Measurements from ENCODE around the gene FAN1.
"Not testable (repeated sequence)": the region's sequence is repeated elsewhere in the genome, so short reads cannot be mapped to it uniquely, and the experiment has no call there.

Gene FAN1

DNA sequence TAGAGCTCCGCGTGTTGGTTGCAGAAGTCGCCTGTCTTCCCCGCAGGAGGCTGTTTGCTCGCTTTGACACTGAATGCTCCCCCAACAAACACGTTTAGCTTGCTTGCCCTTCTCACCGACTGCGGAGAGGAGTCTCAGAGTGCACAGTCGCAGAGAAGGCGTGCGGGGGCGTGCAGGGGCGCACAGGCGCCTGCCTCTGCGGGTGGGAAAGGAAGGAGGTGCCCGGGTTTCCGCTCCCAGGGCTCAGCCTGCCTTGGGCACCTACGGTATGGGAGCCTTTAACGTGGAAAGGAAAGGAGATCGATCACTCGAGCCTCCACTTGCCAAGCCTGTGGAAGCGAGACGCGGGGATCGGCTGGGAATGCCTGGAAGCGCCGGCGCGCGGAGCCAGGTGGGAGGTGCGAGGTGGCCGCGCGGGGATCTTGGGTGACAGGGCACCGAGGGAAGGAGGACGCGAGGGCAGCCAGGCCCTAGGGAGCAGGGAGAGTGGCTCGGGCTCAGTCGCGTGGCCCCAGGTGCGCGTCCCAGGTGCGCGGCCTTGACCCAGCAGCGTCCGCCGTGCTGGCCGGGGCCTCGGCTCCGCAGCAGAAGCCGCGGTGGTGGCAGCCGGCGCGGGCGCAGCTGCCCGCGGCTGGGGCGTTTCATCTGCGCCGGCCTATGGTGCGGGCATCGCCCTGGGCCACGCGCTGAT is at the start of gene FAN1:
Gene FAN1, plus strand, starts transcription at position 419 of the 691 bp plus-strand sequence. CDS start 749 bp downstream, outside the sequence.
- peak; percentile 82 to 84 for DNase-seq

DNA sequence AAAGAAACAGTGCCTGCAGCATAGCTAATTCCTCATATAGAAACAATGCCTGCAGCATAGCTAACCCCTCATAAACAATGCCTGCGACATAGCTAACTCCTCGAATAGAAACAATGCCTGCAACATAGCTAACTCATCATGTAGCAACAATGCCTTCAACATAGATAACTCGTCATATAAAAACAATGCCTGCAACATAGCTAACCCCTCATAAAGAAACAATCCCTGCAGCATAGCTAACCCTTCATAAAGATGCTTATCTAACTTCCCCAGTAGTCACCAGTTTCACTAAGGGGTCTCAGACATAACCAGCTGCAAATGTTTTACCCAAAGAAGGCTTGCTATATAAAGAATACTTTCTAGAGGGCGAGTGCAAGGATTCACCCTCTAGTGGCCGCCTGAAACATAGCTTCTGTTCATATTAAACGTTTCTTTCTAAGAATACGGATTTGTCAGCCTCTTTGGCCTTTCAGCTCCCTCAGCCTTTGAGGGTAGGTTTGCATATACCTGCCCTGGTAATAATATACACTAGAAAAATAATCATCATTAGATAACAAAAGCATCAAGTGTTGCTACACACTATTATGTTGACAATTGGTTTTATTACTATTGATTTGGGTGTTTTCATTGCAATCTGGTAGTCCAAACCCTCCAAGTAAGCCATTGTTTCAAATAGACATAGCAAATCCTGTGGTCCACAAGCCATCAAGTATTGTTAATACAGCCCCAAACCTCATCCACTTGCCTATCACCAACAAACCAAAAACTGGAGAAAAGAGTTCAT is 44.4 kb upstream of the FAN1 start:
- DNase-seq = peak in 1 of 2 donors; percentile 3

DNA sequence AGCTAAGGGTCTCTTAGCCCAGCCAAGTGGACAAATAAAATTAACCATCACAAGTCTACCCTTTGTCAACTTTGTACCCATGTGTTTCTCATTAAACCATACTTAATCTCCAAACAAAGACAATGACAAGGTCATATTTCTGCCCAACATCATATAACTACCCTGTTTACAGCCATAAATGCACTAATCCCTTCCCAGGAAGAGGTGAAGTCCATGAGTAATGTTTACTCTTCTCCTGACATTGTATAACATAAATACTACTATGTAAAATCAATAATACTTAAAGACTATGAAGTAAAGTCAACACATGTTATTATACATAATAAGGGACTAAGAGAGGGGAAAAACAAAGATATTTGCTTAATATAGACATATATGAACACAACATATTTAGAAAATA is 38.5 kb upstream of the FAN1 start:
- no peak for DNase-seq

DNA sequence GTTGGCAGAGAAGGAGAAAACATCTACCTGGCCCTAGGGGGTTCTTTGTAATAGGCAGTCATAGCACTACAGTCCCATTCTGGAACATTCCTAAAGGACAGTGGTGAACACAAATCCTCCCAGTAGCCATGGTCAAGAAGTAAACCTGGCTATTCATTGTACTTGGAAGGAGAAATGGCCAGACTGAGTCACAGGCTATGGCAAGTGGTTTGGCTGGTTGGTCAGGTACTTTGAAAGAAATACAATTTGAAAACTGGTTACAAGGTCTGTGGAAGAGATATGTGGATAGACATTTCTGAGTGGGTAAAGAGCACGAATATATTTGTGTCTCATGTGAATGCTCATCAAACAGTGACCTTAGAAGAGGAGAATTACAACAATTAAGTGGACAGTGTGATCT is 33.0 kb upstream of the FAN1 start:
- no peak for DNase-seq

DNA sequence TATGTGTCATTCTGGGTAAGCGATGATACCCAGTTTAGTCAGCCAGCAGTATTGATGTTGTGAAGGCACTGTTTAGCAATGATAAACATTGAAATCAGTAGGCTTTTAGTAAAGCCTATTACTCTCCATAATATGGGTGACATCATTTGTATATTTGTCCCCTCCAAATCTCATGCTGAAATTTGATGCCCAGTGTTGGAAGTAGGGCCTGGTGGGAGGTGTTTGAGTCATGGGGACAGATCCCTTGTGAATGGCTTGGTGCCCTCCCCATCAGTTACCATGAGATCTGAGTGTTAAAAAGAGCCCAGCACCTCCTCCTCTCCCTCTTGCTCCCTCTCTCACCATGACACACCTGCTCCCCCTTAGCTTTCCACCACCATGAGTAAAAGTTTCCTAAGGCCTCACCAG is 31.4 kb upstream of the FAN1 start:
- DNase-seq = peak in 1 of 2 donors; percentile 20

DNA sequence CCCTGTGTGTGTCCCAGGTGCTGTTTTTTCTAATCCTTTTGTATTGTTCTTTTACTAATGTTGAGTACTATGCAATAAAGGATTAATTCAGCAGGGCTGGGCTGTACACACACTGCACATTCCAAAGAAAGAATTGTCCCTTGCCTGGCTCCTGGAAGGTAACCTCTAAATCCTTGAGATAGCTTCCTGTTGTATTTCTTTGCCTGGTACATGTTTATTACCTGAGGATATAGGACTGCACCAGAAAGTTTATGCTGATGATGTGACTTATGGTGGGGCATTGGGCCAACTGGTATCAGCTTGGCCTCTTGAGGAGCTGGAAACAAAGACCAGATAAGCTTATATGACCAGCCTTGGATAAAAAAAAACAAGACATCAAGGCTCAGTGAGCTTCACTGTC is 26.6 kb upstream of the FAN1 start:
- DNase-seq = no peak

DNA sequence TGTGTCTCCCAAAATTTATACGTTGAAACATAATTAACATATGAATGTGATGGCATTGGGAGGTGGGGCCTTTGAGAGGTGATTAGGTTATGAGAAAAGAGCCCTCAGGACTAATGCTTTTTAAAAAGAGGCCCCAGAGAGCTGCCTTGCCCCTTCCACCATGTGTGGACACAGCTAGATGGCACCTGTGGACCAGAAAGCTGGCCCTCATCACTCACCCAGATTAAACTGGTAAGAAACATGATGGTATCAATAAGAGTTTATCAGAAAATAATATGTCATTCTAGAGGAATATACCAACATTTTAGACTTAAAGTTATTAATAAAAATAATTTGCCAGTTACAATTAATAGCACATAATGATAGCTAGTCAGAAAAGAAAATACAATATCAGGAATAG is 25.2 kb upstream of the FAN1 start:
- no peak for DNase-seq

DNA sequence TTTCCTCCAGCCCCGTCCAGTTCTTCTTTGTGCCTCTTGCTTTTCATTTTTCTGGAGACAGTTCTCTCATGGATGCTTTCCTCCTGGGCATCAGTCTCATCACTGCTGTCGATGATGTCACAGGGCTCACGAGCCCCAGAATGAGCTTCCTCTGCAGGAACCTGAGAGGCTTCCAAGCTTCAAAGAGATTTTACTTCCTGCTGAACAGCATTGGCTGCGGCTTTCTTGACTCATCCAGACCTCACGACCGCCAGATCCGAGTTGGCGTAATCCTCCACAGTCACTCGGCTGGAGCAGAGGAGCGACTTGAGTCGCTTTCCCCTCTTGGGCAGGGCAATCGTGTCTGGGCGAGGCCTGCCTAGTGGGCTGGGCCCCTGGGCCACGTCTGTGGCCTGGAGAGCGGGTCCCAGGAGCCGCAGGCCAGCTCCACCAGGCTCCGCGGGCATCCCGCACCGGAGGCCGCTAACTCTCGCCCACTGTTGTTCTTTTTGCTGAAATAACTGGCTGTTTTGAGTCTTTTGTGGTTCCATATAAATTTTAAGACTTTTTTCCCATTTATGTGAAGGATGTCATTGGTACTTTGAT is 20.8 kb upstream of the FAN1 start:
- peak in 1 of 2 donors; percentile 20 for DNase-seq

DNA sequence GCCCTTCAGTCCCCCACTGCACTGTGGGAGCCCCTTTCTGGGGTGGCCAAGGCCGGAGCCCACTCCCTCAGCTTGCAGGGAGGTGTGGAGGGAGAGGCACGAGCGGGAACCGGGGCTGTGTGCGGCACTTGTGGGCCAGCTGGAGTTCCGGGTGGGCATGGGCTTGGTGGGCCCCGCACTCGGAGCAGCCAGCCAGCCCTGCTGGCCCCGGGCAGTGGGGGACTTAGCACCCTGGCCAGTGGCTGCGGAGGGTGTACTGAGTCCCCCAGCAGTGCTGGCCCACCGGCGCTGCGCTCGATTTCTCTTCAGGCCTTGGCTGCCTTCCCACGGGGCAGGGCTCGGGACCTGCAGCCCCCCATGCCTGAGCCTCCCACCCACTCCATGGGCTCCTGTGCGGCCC is 20.0 kb upstream of the FAN1 start:
- not testable (repeated sequence) for DNase-seq

DNA sequence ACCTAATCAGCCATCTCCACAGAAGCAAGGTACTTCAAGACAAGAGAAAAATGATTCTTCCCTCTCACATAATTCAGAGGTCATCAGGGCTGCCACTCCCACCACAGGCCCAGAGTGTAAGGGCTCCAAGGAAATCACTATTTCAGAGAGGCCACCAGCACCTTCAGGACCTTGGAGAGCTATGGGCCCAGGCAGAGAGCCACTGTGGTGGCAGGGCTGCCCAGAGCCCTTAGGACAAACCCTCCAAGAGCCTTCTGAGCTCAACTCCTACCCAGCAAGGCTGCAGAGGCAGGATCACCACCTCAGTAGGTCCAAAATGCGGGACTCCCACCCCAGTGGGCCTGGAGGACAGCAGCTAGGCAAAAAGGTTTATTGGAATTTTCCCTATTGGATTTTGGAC is 17.9 kb upstream of the FAN1 start:
- no peak for DNase-seq

DNA sequence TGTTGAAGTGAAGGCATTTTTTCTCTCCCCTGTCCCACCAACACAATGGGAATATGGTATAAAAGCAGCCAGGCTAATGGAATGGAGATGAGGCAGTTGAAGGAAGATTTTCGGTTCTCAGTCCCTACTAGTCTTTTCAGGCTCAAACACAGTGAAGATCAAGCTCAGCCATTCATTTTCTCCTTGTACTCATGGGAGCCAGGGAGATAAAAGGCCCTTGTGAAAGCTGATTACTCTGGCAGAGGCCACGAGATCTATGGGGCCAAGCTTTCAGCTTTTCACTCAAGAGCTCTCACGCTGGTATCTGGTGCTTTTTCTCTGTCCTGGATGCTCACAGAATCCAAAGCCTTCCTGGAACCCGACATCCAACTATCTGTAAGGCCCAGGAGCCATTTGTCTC is 14.5 kb upstream of the FAN1 start:
- DNase-seq = no peak

DNA sequence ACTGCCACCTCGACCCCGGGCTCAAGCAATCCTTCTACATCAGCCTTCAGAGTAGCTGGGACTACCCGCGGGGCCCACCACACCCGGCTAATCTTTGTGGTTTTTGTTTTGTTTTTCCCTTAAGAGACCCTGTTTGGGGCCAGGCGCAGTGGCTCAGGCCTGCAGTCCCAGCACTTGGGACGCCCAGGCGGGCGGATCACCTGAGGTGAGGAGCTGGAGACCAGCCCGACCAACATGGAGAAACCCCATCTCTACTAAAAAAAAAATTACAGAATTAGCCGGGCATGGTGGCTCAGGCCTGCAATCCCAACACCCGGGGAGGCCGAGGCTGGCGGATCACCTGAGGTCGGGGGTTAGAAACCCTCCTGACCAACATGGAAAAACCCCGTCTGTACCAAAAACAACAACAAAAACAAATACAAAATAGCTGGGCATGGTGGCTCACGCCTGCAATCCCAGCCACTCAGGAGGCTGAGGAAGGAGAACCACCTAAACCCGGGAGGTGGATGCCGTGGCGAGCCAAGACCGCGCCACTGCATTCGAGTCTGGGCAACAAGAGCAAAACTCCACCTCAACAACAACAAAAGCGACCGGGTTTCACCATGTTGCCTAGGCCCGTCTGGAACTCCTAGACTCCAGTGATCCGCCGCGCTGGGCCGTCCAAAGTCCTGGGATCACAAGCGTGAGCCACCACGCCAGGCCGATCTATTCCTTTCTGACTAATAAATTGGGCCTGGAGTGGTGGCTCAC is 8.1 kb upstream of the FAN1 start:
- no peak for DNase-seq

DNA sequence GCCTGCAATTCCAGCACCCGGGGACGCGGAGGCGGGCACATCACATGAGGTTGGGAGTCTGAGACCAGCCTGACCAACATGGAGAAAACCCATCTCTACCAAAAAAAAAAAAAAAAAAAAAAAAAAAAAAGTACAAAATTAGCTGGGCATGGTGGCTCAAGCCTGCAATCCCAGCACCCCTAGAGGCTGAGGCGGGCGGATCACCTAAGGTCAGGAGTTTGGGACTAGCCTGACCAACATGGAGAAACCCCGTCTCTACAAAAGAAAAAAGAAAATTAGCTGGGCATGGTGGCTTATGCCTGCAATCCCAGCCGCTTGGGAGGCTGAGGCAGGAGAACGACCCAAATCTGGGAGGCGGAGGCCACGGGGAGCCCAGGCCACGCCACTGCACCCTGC is 7.5 kb upstream of the FAN1 start:
- DNase-seq = no peak

DNA sequence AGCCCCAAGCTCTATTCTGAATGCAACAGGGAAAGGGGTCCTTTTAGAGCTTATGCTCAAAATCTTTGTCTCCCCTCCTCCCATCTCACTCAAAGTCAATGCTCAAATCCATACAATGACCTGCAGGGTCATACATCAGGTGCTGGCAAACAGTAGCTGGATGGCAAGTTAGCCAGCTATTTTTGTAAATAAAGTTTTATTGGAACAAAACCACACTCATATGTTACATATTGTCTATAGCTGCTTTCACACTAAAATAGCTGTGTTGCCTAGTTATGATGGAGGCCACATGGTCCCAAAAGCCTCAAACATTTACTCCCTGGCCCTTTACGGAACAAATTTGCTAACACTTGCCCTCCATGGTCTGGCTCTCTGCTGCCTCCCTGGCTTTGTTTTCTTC is 1.8 kb upstream of the FAN1 start:
- DNase-seq = no peak

DNA sequence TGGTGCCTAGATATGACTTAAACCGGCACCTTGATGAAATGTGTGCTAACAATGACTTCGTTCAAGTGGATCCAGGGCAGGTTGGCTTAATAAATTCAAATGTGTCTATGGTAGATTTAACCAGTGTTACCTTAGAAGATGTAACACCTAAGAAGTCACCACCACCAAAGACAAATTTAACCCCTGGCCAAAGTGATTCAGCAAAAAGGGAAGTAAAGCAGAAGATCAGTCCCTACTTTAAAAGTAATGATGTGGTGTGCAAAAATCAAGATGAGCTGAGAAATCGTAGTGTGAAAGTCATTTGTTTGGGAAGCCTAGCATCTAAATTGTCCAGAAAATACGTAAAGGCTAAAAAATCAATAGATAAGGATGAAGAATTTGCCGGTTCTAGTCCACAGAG is 1.1 kb downstream of the FAN1 start:
- DNase-seq = no peak

DNA sequence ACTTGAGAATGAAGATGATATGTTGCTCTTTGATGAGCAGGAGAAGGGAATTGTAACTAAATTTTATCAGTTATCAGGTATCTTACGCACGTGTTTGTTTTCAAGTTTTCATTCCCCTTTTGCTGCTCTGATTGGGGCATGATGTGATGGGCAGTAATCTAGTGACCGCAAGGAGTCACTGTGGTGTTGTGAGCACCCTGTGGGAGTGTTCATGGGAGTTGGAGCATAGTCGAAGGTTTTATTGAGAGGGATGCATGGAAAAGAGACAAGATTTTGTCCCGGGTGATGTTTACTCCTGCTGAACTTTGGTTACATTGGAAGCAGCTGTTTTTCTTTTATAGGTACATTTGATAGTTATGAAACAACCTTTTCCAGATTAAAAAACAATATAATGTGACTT is 2.1 kb downstream of the FAN1 start:
- DNase-seq = no peak

DNA sequence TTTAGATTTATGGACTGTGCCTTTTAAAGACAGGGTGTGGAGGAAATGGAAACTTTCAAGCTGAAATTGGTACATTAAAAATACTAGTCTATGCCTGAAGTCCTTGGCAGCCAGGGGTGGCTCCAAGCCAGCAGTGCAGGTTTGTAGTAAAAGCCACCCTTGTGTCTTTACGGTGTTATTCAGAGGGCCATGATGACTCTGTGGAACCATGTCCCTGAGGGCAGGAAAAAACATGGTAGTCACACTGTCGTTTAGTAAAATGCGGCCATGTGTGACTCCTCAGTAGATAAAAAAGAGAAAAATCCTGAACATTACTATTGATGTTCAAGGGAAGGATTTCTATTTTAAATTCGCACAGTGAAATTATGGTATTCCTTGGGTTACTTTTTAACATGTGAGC is 2.7 kb downstream of the FAN1 start:
- DNase-seq = no peak

DNA sequence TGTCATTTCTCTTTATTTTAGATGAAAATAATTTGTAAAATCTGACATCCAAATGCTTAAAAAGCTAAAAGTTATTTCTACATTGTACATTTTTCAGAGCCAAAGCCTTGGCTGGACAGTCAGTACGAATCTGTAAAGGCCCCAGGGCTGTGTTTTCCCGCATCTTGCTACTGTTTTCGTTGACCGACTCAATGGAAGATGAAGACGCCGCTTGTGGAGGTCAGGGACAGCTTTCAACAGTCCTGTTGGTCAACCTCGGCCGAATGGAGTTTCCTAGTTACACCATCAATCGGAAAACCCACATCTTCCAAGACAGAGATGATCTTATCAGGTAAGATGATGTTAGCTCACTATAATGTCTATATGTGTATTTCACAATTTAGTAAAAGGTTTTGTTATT is 10.0 kb downstream of the FAN1 start:
- no peak for DNase-seq

DNA sequence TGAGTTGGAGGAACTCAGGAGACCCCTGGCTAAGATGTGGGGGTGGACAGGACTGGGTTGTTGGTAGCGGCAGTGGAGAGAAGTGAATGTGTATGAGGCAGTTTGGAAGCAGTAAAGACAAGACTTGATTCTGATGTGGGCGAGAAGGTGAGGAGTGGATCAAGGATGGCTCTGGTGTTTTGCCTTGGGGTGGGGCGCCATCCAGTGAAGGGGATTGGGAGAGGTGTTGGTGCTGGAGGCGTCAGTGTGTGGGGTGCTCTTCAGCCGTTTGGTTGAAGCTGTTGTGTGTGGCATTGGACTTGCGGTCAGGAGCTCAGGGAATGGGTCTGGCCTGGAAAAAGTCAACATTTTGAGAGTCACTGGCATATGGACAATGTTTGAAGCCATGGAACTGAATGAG is 13.3 kb downstream of the FAN1 start:
- DNase-seq = no peak

DNA sequence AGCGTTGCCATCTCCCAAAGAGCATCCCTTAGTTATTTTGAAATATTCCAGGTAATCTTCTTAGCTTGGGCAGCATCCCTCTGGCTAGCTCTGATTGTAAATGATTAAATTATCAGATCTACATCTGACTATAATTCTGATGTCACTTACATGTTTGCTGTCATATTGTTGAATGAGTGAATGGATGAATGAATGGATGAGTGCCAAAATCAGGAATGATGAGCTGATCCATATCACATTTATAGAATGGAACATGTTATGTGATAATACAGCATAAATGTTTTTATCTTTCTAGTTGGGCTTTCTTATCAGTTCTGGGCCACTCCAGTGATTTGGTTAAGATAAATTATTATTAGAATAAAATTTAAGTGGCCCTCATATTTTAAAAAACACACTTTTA is 14.0 kb downstream of the FAN1 start:
- DNase-seq = no peak

DNA sequence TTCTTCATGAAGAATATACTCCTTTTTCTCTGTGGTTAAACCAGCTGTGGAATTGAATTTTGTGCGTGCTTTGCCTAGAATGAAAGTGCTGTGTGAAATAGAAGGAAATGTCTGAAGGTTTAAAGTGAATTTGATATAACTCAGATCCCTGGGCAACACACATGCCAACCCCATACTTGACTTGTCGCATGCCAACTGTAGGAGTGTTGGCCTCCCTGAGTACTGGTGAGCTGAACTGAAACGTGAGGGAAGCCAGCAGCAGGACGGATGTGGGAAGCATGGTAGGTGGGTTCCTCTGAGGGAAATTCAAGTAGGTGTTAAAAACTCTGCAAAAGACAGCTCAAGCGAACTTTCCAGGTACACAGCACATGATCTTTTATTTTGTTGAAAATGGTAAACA is 14.7 kb downstream of the FAN1 start:
- DNase-seq = no peak

DNA sequence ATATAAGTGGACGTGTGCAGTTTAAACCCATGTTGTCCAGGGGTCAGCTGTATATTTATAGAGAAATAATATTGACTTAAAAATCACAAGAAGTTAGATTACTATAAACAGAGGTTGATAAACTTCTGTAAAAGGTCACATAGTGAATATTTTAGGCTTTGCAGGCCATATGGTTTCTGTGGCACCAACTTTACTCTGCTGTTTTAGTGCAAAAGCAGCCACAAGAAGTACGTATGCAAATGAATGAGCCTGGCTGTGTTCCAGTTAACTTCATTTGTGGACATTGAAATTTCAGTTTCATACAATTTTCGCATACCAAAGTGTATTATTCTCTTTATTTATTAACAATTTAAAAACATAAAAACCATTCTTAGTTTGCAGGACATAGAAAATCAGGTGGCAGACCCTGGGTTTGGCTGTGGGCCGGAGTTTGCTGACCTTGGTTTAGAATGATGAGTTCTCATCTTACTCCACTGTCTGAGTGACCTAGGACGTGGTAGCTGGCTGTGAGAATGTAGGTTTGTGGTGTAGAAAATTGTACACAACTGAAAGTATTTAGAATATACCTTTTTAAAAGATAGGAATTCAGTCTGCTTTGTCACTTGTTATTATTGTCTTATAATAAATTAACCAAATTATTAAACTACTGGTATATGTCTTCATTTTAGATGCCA is 16.3 kb downstream of the FAN1 start:
- no peak for DNase-seq

DNA sequence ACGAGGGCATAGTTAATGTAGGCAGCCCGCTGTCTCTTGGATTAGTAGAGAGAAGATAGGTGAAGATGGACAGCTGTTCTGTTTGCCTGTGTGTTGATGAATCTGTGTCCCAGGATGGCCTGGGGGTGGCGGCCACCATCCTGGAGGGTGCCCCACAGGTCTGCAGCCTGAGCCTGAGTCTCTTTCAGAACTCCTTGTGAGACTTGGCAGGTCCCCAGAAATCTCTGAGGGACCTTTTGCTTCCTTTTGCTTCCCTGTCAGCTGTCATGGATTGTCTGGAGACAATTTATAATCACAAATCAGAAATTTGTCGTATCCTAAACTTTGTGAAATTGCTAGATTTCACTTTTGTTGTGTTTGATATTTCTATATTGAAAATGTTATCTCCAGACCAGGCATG is 17.4 kb downstream of the FAN1 start:
- no peak for DNase-seq

Measured in stimulated activated CD4-positive, alpha-beta T cell treated with anti-CD3 and anti-CD28 coated beads, Interleukin-2, amount 100 ng/mL, for 24 hours (primary cell).